HG03354 (cell line): ENCODE data around the gene C1orf35.
A peak's percentile ranks its signal among the peaks of the same experiment; 100 is the strongest.
"Not testable (repeated sequence)": the region's sequence is repeated elsewhere in the genome, so short reads cannot be mapped to it uniquely, and the experiment has no call there.

Source experiments
- ATAC-seq: cut with Tn5 transposase; IDR thresholded peaks from one replicate; pipeline ENCODE4 v1.9.1; 2021; ENCODE audit warnings: mild to moderate bottlenecking; ENCODE audit not compliant: unreplicated experiment, poor library complexity, severe bottlenecking

The C1orf35 gene

GRCh38 chr1:228112167-228112566 is 9.0 kb upstream of the C1orf35 start:
- ATAC-seq: no peak

- not testable (repeated sequence) for ATAC-seq
These were observed 8.2 kb upstream of the C1orf35 start for GRCh38 chr1:228111315-228111714.

GRCh38 chr1:228110556-228110955 is 7.4 kb upstream of the C1orf35 start:
- ATAC-seq: no peak

- ATAC-seq: no peak
These were observed 6.9 kb upstream of the C1orf35 start for GRCh38 chr1:228109962-228110488.

- peak; percentile 92 for ATAC-seq
These were observed 6.2 kb upstream of the C1orf35 start, which contains the start of gene MRPL55 for GRCh38 chr1:228109073-228109961. Gene MRPL55 (minus strand): TSS chr1:228109299. CDS start chr1:228108260, 1,039 bp downstream.

GRCh38 chr1:228108742-228109072 is 5.6 kb upstream of the C1orf35 start:
- ATAC-seq: peak; percentile 12

GRCh38 chr1:228108055-228108690 is 5.0 kb upstream of the C1orf35 start:
- no peak for ATAC-seq

GRCh38 chr1:228107636-228108035 is 4.5 kb upstream of the C1orf35 start:
- no peak for ATAC-seq

- ATAC-seq: no peak
These were observed 3.6 kb upstream of the C1orf35 start for GRCh38 chr1:228106800-228107054.

GRCh38 chr1:228105996-228106799 is 3.1 kb upstream of the C1orf35 start:
- ATAC-seq: no peak

GRCh38 chr1:228105270-228105995 is 2.3 kb upstream of the C1orf35 start:
- ATAC-seq: no peak

GRCh38 chr1:228104526-228105269 is 1.6 kb upstream of the C1orf35 start:
- ATAC-seq: no peak

GRCh38 chr1:228101994-228102790 is 933 bp downstream of the C1orf35 start:
- peak; percentile 25 for ATAC-seq

- no peak for ATAC-seq
These were observed 1.5 kb downstream of the C1orf35 start for GRCh38 chr1:228101614-228101993.

- ATAC-seq: no peak
These were observed 2.1 kb downstream of the C1orf35 start for GRCh38 chr1:228100822-228101613.

GRCh38 chr1:228099331-228099732 is 3.8 kb downstream of the C1orf35 start:
- ATAC-seq: no peak

GRCh38 chr1:228098323-228098931 is 4.7 kb downstream of the C1orf35 start:
- ATAC-seq: no peak
